ENCODE data around the gene PLGRKT. TPM values are rescaled to one million over a fixed set of nuclear protein-coding genes. Genes with fewer than 3 reads are reported as not detected.

The PLGRKT gene
- total RNA-seq, 6 experiments from 2014 or later = 18.0 to 26.5 (median 21.4) TPM

DNA sequence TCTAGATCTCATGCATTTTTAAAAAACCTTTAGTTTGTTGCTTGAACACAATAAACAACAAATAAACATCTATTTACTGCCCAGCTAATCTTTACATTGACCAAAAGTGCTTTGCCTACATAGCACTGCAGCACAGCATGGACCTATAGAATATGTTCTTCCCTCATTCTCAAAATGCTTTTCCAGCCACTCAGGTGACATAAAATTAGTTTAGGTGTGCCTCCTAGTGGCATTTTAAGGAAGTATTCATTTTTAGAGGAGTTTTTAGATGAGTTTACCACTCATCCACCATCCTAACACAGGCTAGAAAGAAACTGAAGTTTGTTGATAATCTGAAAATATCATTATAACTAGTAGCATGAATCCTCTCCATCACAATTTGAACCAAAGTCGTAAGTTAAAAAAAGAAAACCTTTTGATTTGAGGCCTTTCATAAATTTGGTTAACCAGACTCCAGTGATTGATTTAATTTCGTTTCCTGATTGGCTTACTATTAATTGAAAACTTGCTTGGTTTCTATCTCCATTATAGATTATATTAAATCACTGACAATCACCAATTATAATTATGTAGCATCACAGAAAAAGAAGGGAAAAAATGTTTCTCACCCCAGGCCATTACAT, 12.6 kb downstream of the PLGRKT start:
- 0 out of 2 replicates have a peak, but pooled peaks cover 8% of the 10 kb centered on the region for H3K36me3 Mint-ChIP-seq (ENCODE audit: low read depth)
- DNase-seq = no peak
- no peaks in the 10 kb centered on the region for H3K9me3 Mint-ChIP-seq
- H3K27me3 Mint-ChIP-seq (ENCODE audit: insufficient read depth) = no peaks in the 10 kb centered on the region; the same call in 1 of the 2 replicates
- H3K4me3 Mint-ChIP-seq = no peak overlapping the region
- H3K4me1 Mint-ChIP-seq (ENCODE audit: low read depth) = peaks cover 18% of the 10 kb centered on the region
- no peak overlapping the region for H3K27ac Mint-ChIP-seq
- TF ChIP-seq, protein P1, sequence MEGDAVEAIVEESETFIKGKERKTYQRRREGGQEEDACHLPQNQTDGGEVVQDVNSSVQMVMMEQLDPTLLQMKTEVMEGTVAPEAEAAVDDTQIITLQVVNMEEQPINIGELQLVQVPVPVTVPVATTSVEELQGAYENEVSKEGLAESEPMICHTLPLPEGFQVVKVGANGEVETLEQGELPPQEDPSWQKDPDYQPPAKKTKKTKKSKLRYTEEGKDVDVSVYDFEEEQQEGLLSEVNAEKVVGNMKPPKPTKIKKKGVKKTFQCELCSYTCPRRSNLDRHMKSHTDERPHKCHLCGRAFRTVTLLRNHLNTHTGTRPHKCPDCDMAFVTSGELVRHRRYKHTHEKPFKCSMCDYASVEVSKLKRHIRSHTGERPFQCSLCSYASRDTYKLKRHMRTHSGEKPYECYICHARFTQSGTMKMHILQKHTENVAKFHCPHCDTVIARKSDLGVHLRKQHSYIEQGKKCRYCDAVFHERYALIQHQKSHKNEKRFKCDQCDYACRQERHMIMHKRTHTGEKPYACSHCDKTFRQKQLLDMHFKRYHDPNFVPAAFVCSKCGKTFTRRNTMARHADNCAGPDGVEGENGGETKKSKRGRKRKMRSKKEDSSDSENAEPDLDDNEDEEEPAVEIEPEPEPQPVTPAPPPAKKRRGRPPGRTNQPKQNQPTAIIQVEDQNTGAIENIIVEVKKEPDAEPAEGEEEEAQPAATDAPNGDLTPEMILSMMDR (IDR thresholded peaks at IDR 0.05) = peak; percentile 80

DNA sequence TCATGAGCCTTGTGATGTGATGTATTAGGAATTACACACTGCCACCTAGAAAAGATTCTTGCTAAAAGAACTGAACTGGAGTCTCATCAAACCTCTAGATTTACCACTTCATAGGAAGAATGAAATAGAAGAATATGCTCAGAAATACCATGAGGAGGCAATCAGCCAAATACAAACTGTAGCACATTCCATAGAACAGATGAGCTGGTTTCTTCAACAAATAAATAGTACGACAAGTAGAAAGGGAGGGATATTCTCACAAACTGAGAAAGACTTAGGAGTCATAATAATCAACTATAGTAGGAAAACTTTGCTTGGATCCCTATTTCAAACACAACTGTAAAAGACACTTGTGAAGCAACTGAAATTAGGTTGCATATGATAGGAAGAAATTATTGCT, 15.4 kb downstream of the PLGRKT start:
- Mint-ChIP-seq H3K4me1 (ENCODE audit: low read depth) (peaks cover 9% of the 10 kb centered on the region), H3K4me3 (no peak overlapping the region), H3K27me3 (ENCODE audit: insufficient read depth) (no peaks in the 10 kb centered on the region; the same call in 1 of the 2 replicates), H3K27ac (no peak overlapping the region), H3K9me3 (no peaks in the 10 kb centered on the region), H3K36me3 (ENCODE audit: low read depth) (no peaks in the 10 kb centered on the region; the same call in 1 of the 2 replicates)
- DNase-seq = no peak
- TF ChIP-seq, protein P1 (IDR thresholded peaks at IDR 0.05) = no peak

DNA sequence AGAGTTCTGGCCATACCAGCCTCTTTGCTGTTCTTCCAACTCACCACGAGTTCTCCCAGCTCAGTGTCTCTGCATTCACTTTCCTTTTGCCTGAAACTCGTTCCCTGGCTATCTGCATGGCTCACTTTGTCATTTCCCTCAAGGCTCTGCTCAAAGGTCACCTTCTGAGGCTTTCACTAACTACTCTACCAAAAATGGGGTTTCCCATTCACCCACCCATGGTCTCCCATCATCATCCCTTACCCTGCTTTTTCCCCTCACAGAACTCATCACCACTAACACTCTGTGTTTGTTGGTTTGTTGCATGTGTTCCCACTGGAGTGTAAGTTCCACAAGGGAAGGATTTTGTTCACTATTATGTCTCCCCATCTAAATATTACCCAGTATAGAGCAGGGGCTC, 16.6 kb downstream of the PLGRKT start:
- Mint-ChIP-seq H3K27me3 (ENCODE audit: insufficient read depth) (no peaks in the 10 kb centered on the region; the same call in 1 of the 2 replicates), H3K27ac (no peak overlapping the region), H3K36me3 (ENCODE audit: low read depth) (no peaks in the 10 kb centered on the region; the same call in 1 of the 2 replicates), H3K4me1 (ENCODE audit: low read depth) (no peaks in the 10 kb centered on the region), H3K9me3 (no peaks in the 10 kb centered on the region), H3K4me3 (no peak overlapping the region)
- TF ChIP-seq, protein P1 (IDR thresholded peaks at IDR 0.05) = no peak
- no peak for DNase-seq

DNA sequence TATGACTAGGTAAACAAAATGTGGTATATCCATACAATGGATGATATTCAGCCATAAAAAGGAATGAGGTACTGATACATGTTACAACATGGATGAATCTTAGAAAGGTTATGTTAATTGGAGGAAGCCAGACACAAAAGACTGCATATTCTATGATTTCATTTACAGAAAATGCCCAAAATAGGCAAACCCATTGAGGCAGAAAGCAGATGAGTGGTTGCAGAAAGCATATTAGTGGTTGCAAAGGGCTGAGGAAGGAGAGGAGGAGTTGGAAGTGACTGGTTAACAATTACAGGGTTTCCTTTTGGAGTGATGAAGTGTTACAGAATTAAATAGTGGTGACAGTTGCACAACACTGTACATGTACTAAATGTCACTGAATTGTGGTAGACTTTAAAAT, 17.7 kb downstream of the PLGRKT start:
- DNase-seq = no peak
- H3K27me3 Mint-ChIP-seq (ENCODE audit: insufficient read depth) = no peaks in the 10 kb centered on the region; the same call in 1 of the 2 replicates
- H3K36me3 Mint-ChIP-seq (ENCODE audit: low read depth) = no peaks in the 10 kb centered on the region; the same call in 1 of the 2 replicates
- no peak overlapping the region for H3K4me3 Mint-ChIP-seq
- no peaks in the 10 kb centered on the region for H3K4me1 Mint-ChIP-seq (ENCODE audit: low read depth)
- TF ChIP-seq, protein P1 (IDR thresholded peaks at IDR 0.05) = no peak
- no peak overlapping the region for H3K27ac Mint-ChIP-seq
- H3K9me3 Mint-ChIP-seq = no peaks in the 10 kb centered on the region

DNA sequence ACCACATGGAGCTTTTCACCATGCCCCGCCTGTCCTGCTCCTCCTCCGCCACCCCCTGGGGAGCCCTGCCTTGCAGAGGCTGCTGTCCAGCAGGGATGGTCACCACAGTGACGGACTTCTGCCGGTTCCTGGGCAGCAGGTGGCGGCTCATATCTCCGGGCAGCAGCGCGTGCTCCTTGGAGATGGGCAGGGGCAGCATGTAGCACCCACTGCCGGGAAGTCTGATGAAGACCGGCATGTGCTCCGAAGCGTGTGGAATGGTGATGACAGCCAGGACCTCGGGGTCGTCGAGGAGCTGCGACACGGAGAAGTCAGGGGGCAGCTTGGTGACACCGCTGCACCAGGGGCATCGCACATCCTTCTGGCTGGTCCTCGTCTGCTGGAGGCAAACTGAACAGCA, 19.2 kb downstream of the PLGRKT start:
- DNase-seq = no peak
- no peaks in the 10 kb centered on the region for H3K9me3 Mint-ChIP-seq
- no peak overlapping the region for H3K4me3 Mint-ChIP-seq
- H3K4me1 Mint-ChIP-seq (ENCODE audit: low read depth) = no peaks in the 10 kb centered on the region
- no peak overlapping the region for H3K27ac Mint-ChIP-seq
- TF ChIP-seq, protein P1 (IDR thresholded peaks at IDR 0.05) = no peak
- H3K36me3 Mint-ChIP-seq (ENCODE audit: low read depth) = no peaks in the 10 kb centered on the region; the same call in 1 of the 2 replicates
- H3K27me3 Mint-ChIP-seq (ENCODE audit: insufficient read depth) = no peaks in the 10 kb centered on the region; the same call in 1 of the 2 replicates

All from HFFc6 (cell line).